HG03196 (cell line): ENCODE data around the gene SPACA4.

Experiments used
- ATAC-seq: cut with Tn5 transposase; IDR thresholded peaks from one replicate; pipeline ENCODE4 v1.9.1; 2021; ENCODE audit not compliant: unreplicated experiment

SPACA4 gene

GRCh38 chr19:48646722-48647216 is 40.2 kb downstream of the SPACA4 start:
- ATAC-seq: no peak

DNA sequence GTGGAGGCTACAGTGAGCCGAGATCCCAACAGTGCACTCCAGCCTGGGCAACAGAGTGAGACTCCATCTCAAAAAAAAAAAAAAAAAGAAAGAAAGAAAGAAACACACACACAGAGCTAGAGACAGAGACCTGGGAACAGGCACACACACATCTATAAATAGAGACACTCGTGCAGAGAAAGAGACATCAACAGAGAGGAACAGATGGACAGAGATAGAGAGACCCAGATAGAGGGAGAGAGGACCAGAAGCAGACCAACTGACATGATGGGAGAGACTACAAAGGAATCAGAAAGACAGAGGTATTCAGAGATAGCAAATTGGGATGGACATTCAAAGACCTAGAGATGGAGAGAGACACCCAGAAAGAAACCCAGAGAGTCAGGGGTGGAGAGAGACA is 41.6 kb downstream of the SPACA4 start:
- no peak for ATAC-seq

GRCh38 chr19:48650974-48651682 is 44.6 kb downstream of the SPACA4 start:
- no peak for ATAC-seq

- no peak for ATAC-seq
These were observed 45.1 kb downstream of the SPACA4 start for GRCh38 chr19:48651683-48652048.

DNA sequence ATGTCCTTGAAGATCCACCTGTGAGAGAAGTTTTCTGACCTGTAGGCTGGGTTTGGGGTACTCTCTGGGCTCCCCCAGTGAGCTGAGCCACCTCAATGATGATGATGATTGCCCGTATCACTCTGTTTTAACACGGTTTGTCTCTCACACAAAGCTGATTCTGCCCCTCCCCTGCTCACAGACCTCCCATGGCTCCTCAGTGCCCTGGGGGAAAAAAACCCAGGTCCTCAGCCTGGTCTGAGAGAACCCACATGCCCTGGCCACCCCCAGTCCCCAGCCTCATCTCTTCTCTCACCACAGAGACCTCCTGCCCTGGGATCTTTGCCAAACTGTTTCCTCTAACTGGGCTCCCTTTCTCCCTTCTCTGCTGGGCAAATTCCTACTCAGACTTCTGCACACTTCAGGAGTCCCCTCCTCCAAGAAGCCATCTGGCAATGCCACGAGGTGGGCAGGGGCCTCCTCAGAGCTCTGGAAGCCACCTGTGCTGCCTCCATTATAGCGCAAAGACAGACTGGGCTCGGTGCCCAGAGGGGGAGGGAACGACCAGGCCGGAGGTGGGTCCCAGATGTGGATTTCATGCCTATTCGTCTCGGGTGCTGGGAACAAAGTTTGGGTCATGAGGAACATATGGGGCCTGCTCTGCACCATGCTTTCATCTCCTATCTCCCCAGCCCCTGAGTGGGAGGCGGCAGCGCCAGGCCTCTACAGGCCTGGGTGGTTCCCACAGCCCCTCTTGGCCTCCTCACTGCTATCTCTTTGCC is 47.9 kb downstream of the SPACA4 start:
- ATAC-seq: no peak

DNA sequence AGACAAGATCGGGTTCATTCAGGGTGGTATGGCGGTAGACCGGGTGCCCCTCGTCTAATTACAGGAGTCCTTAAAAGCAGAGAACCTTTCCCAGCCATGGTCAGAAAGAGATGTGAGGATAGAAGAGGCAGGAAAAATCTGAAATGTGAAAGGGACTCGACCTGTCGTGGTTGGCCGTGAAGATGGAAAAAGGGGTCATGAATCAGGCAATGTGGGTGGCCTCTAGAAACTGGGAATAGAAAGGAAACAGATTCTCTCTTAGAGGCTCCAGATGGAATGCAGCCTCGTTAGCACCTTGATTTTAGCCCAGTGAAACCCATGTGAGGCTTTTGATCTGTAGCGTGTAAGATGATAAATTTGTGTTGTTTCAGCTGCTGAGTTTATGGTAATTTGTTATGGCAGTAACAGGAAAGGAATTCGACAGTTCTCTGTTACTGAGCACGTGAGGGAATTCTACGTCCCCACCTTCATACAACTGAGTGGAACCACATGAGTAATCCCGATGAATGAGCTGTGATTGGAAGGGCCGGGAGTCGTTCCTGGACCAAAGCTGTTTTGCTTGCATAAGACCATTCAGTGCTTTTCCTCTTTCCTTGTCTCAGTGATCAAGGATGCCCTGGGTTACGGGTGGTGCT is 50.4 kb downstream of the SPACA4 start:
- ATAC-seq: no peak
